ENCODE data around the gene ATN1. TPM values are rescaled to one million over a fixed set of nuclear protein-coding genes. Genes with fewer than 3 reads are reported as not detected.

The ATN1 gene
- total and polyA plus RNA-seq, 9 of the 15 experiments (the other 6 are each of a cell fraction or from before 2014, with no cell fraction given): 0.15 to 49.8 (median 2.7) TPM

GRCh38 chr12:6941782-6942181 lies 14.0 kb downstream of the ATN1 start (continued):
- no peak for TF ChIP-seq GABPB2 (CRISPR knock-in tag; conservative IDR thresholded peaks at IDR 0.05)

GRCh38 chr12:6942331-6942665 lies 14.5 kb downstream of the ATN1 start:
- CTCF ChIA-PET (ENCODE audit: low intra/inter-chr PET ratio): no interaction called here
- Histone ChIP-seq H3K4me3 (no peak overlapping the region), H3K9ac (ENCODE audit: insufficient read depth in 1 of 2, low read depth in 2 of 2, low read length in 2 of 2) (peak overlapping the region; percentile 86 to 90), H4K20me1 (replicated peaks; ENCODE audit: control insufficient read depth, insufficient read depth, low read length) (no peaks in the 10 kb centered on the region), H3K36me3 (ENCODE audit: control insufficient read depth, insufficient read depth, low read length) (peaks cover 38% of the 10 kb centered on the region; the same call in 2 of the 3 replicates), H3K27ac (ENCODE audit: extremely low read depth, low read depth, low read length) (peak overlapping the region; percentile 96), H3K4me2 (ENCODE audit: insufficient read depth, low read length) (peak overlapping the region; percentile 94), H2AFZ (ENCODE audit: low read depth, low read length) (no peak overlapping the region), H3K27me3 (ENCODE audit: control insufficient read depth in 2 of 2, insufficient read depth in 2 of 2, low read length in 2 of 2) (no peaks in the 10 kb centered on the region), H3K9me1 (ENCODE audit: control insufficient read depth, insufficient read depth, low read length) (no peaks in the 10 kb centered on the region), H3K9me3 (replicated peaks; ENCODE audit: control insufficient read depth, insufficient read depth, low read depth, low read length) (no peaks in the 10 kb centered on the region), H3K79me2 (ENCODE audit: control insufficient read depth, insufficient read depth, low read length) (peaks cover 13% of the 10 kb centered on the region), H3K4me1 (replicated peaks in 1 of 2; ENCODE audit: control insufficient read depth in 2 of 2, insufficient read depth in 2 of 2, low read length in 2 of 2) (peaks cover 21 to 64% of the 10 kb centered on the region in 2 experiments)
- POLR2A ChIA-PET: interaction anchor here (0.6 to 6.3 kb wide), 5 partner anchors 11 to 73 kb away, joined by 3 to 98 read pairs (median 24); partner anchors contain the start of gene ATN1
- 0 out of 2 replicates have a peak, but pooled peaks have one; percentile 10 for TF ChIP-seq ERF (CRISPR knock-in tag; IDR thresholded peaks at IDR 0.05)
- TF ChIP-seq KLF16 (IDR thresholded peaks at IDR 0.05): no peak
- no peak for TF ChIP-seq ZNF212 (CRISPR knock-in tag; IDR thresholded peaks at IDR 0.05)
- no peak for TF ChIP-seq PPARD (CRISPR knock-in tag; IDR thresholded peaks at IDR 0.05)
- peak; percentile 93 for TF ChIP-seq ZBTB33 (CRISPR knock-in tag; IDR thresholded peaks at IDR 0.05)
- no peak for TF ChIP-seq ZNF175 (CRISPR knock-in tag; IDR thresholded peaks at IDR 0.05; ENCODE audit: low read depth)
- TF ChIP-seq POLR2G (IDR thresholded peaks at IDR 0.05; ENCODE audit: low read depth, low read length): 0 out of 2 replicates have a peak, but pooled peaks have one; percentile 23
- in situ Hi-C loops (cut with MboI): loop anchor here (5.0 kb wide), 1 partner anchor 75 kb away; the partner anchor contains the start of gene TPI1
- WGBS (ENCODE audit: insufficient coverage, low coverage, missing lambda C conversion rate): 88% methylated on average over 4 of the region's 11 CpGs
- intact Hi-C loops (cut with micrococcal nuclease): loop anchor here (5.0 kb wide), 1 partner anchor 75 kb away; the partner anchor contains the start of gene TPI1
- DNase-seq (ENCODE audit: extremely low read depth in 1 of 4, low spot score in 3 of 4) (no peak), FAIRE-seq (no peak), ATAC-seq (no peak)
- no TSS peak for BruUV-seq (replicated peaks)

Measured in K562 (cell line).